Measurements from ENCODE around the gene MAT1A.

MAT1A gene

DNA sequence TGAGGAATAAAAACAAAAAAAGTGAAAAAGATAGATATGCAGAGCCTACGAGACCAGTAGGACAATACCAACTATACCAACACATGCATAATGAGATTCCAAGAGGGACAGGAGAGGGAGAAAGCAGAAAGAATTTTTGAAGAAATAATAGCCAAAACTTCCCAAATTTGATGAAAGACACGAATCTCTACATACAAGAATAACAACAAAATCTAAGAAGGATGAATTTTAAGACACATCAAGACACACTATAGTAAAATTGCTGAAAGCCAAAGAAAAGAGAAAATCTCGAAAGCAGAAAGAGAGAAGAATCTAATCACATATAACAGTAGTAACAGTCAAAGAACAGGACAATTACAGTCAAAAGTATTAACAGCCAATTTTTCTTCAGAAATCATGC is 7.5 kb upstream of the MAT1A start:
- no peak overlapping the region for H3K4me3 ChIP-seq (ENCODE audit: low read depth, low read length)
- TF ChIP-seq, protein P1, sequence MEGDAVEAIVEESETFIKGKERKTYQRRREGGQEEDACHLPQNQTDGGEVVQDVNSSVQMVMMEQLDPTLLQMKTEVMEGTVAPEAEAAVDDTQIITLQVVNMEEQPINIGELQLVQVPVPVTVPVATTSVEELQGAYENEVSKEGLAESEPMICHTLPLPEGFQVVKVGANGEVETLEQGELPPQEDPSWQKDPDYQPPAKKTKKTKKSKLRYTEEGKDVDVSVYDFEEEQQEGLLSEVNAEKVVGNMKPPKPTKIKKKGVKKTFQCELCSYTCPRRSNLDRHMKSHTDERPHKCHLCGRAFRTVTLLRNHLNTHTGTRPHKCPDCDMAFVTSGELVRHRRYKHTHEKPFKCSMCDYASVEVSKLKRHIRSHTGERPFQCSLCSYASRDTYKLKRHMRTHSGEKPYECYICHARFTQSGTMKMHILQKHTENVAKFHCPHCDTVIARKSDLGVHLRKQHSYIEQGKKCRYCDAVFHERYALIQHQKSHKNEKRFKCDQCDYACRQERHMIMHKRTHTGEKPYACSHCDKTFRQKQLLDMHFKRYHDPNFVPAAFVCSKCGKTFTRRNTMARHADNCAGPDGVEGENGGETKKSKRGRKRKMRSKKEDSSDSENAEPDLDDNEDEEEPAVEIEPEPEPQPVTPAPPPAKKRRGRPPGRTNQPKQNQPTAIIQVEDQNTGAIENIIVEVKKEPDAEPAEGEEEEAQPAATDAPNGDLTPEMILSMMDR (IDR thresholded peaks at IDR 0.05; ENCODE audit: borderline replicate concordance, insufficient read depth, low read depth, low read length) = no peak

DNA sequence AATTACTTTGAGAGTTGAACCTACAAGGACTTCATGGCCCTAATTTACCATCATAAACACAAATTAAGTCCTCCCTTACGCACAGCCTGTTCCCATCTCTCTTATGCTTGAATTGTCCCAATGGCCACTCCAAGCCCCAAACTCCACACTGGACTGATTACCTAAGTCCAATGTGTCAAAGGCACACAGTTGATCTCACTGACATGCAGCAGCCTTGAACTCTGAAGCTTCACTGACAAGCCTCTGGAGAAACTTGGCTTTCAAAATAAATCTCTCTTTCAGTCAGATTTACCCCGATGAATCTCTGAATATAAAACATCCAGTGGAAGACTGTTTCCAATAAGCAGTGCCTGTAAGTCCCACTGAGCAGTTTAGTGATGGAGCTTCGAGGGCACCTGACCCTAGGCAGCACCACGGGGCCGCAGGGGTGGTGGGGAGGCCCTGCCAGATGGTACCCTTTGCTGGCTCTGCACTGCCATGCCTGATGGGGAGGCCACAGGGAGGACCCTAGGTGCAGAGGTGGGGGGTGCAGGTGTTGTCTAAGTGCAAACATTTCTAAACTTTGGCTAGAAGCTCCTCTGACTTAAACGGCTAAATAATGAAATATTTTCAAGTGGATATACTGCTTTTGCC is 3.3 kb upstream of the MAT1A start:
- no peak overlapping the region for H3K4me3 ChIP-seq (ENCODE audit: low read depth, low read length)
- TF ChIP-seq, protein P1 (IDR thresholded peaks at IDR 0.05; ENCODE audit: borderline replicate concordance, insufficient read depth, low read depth, low read length) = no peak

DNA sequence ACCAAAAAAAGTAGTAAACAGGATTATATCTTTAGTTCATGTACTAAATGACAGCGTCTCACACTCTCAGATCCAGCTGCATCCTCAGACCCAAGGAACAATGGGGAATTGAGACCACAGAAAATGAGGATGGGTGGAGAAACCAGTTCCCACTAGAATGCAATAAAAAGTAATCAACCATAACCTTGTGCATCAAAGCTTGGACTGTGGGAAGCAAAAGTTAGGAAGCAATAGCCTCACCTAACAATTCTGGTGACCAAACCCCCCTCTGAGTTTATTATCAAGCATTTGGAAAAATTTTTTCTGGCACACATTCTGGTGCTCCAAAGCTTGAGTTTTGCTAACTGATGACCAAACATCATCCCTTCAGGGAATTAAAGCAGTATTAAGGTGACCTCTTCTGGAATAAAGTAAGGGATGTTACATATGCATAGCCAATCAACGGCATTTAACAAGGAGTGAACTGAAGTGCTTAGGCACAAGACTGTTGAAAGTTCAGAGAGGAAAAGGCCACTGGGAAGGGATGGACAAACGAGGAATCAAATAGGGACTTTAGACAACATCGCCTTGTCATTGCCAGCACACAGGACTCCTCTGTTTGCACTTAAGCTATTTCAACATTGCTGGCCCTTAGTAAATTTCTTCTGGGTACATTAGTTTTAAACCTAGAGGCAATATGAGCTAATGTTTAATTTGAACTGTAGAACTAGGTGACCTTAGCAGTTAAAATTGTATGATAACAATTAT is 1.2 kb upstream of the MAT1A start:
- H3K4me3 ChIP-seq (ENCODE audit: low read depth, low read length) = no peak overlapping the region
- TF ChIP-seq, protein P1 (IDR thresholded peaks at IDR 0.05; ENCODE audit: borderline replicate concordance, insufficient read depth, low read depth, low read length) = no peak

DNA sequence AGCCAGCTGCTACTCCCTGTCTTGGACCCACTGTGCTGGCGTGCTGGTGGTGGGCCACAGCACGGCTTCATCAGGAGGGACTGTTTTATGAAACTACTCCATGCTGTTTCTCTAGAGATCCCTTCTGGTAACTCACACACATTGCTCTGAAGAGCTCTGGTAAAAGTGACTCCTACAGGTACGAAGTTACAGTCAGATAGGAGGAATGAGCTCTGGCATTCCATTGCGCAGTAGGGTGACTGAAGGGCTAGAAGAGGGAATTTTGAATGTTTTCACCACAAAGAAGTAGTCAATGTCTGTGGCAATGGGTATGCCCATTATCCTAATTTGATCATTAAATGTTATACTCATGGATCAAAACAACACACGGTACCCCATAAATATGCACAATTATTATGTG is 609 bp downstream of the MAT1A start:
- H3K4me3 ChIP-seq (ENCODE audit: low read depth, low read length) = no peak overlapping the region
- TF ChIP-seq, protein P1 (IDR thresholded peaks at IDR 0.05; ENCODE audit: borderline replicate concordance, insufficient read depth, low read depth, low read length) = no peak

DNA sequence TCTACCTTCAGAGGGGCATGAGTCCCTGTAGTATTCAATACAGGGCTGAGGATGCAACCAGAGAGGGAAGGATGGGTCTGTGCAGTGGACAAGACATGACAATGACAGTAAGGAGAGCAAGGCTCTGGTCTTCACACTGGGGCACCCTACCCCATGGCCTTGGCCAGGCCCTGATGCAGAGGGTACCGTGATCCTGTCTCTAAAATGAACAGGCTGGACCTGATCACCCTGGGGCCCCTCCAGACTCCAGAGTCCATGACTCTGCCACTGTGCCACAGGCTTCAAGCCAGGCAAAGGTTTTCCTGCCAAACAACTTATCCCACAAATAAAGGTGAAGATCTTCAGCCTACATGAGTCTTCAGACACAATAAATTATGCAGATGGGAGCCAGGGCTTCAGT is 4.9 kb downstream of the MAT1A start:
- no peak overlapping the region for H3K4me3 ChIP-seq (ENCODE audit: low read depth, low read length)
- TF ChIP-seq, protein P1 (IDR thresholded peaks at IDR 0.05; ENCODE audit: borderline replicate concordance, insufficient read depth, low read depth, low read length) = no peak

DNA sequence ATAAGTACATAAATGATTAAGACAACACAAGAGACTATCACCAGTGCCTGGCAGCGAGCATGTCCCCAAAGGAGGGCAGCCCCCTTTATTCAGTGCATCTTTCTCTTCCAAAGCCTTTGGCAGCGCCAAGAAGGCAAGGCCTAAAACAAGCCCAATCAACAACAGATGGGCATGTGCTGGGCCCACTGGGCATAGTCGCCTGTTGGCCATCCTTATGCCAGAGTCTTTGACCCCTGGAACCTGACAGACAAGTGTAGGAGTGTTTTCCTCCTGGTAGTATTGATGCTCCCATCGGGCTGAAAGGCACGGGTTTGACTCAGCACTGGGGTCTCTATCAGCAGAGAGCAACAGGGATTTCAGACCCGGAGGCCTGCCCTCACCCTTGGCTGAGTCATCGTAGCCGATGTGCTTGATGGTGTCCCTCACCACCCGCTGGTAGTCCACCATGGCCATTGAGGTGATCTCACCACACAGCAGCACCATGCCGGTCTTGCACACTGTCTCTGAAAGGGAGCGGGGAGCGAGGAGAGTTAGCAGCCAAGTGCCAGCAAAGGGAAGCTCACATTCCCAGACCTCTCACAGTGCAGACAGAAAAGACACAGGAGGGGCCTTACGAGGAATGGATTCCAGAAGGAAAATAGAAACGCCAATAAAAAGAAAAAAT is 5.8 kb downstream of the MAT1A start:
- TF ChIP-seq, protein P1 (IDR thresholded peaks at IDR 0.05; ENCODE audit: borderline replicate concordance, insufficient read depth, low read depth, low read length) = no peak
- no peak overlapping the region for H3K4me3 ChIP-seq (ENCODE audit: low read depth, low read length)
